Loucy (cell line): ENCODE data around the gene MYO5B.

Experiments
- EZH2phosphoT487 ChIP-seq: fragments of 200-600 bp; IDR thresholded peaks from 2 replicates; pipeline ENCODE4 v1.6.1; 2018; ENCODE audit warnings: antibody characterized with exemption, mild to moderate bottlenecking, moderate library complexity, borderline replicate concordance
- TF ChIP-seq, protein P1 (sequence below): fragments of 200-600 bp; sonication (generic); conservative IDR thresholded peaks from 2 replicates; pipeline ENCODE4 v1.5.1; 2014; ENCODE audit warnings: mild to moderate bottlenecking, antibody characterized with exemption, low read length

- TF ChIP-seq, protein P1, sequence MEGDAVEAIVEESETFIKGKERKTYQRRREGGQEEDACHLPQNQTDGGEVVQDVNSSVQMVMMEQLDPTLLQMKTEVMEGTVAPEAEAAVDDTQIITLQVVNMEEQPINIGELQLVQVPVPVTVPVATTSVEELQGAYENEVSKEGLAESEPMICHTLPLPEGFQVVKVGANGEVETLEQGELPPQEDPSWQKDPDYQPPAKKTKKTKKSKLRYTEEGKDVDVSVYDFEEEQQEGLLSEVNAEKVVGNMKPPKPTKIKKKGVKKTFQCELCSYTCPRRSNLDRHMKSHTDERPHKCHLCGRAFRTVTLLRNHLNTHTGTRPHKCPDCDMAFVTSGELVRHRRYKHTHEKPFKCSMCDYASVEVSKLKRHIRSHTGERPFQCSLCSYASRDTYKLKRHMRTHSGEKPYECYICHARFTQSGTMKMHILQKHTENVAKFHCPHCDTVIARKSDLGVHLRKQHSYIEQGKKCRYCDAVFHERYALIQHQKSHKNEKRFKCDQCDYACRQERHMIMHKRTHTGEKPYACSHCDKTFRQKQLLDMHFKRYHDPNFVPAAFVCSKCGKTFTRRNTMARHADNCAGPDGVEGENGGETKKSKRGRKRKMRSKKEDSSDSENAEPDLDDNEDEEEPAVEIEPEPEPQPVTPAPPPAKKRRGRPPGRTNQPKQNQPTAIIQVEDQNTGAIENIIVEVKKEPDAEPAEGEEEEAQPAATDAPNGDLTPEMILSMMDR, result no peak
- TF ChIP-seq EZH2phosphoT487, result no peak
Measured at GRCh38 chr18:50004013-50004412, 190.9 kb downstream of the MYO5B start.
